IPS-11a (cell line): Measurements from ENCODE around the gene SEMA4D.

Experiments
- H3K4me3 ChIP-seq: one replicate; pipeline ENCODE4 v1.5.1; 2013; ENCODE audit warnings: low read depth, low read length, control low read depth

The SEMA4D gene

GRCh38 chr9:89391585-89391984 is 106.3 kb downstream of the SEMA4D start:
- no peak overlapping the region for H3K4me3 ChIP-seq

GRCh38 chr9:89390578-89391116 is 107.3 kb downstream of the SEMA4D start:
- no peak overlapping the region for H3K4me3 ChIP-seq

- H3K4me3 ChIP-seq, result no peak overlapping the region
Measured at GRCh38 chr9:89390068-89390555, 107.8 kb downstream of the SEMA4D start.

GRCh38 chr9:89388868-89389177 is 109.1 kb downstream of the SEMA4D start:
- H3K4me3 ChIP-seq, result no peak overlapping the region

- no peak overlapping the region for H3K4me3 ChIP-seq
Measured at GRCh38 chr9:89388084-89388867, 109.6 kb downstream of the SEMA4D start.

- no peak overlapping the region for H3K4me3 ChIP-seq
Measured at GRCh38 chr9:89387197-89387849, 110.6 kb downstream of the SEMA4D start.

GRCh38 chr9:89386797-89387196 is 111.1 kb downstream of the SEMA4D start:
- H3K4me3 ChIP-seq, result no peak overlapping the region

GRCh38 chr9:89386206-89386605 is 111.7 kb downstream of the SEMA4D start:
- H3K4me3 ChIP-seq, result no peak overlapping the region

GRCh38 chr9:89384783-89385182 is 113.1 kb downstream of the SEMA4D start:
- no peak overlapping the region for H3K4me3 ChIP-seq

- no peak overlapping the region for H3K4me3 ChIP-seq
Measured at GRCh38 chr9:89383721-89384300, 114.1 kb downstream of the SEMA4D start.

GRCh38 chr9:89383030-89383720 is 114.7 kb downstream of the SEMA4D start:
- H3K4me3 ChIP-seq, result no peak overlapping the region

- H3K4me3 ChIP-seq, result no peak overlapping the region
Measured at GRCh38 chr9:89382026-89382986, 115.6 kb downstream of the SEMA4D start.

GRCh38 chr9:89381308-89381609 is 116.7 kb downstream of the SEMA4D start:
- H3K4me3 ChIP-seq, result no peak overlapping the region

GRCh38 chr9:89380437-89381307 is 117.2 kb downstream of the SEMA4D start:
- H3K4me3 ChIP-seq, result no peak overlapping the region

GRCh38 chr9:89379508-89380115 is 118.3 kb downstream of the SEMA4D start:
- H3K4me3 ChIP-seq, result no peak overlapping the region

GRCh38 chr9:89379031-89379430 is 118.9 kb downstream of the SEMA4D start:
- no peak overlapping the region for H3K4me3 ChIP-seq

- no peak overlapping the region for H3K4me3 ChIP-seq
Measured at GRCh38 chr9:89378541-89378940, 119.4 kb downstream of the SEMA4D start.

- no peak overlapping the region for H3K4me3 ChIP-seq
Measured at GRCh38 chr9:89377411-89377810, 120.5 kb downstream of the SEMA4D start.
